HG03457 (cell line): ENCODE results near the gene NEDD4.
"Not testable (repeated sequence)": the region's sequence is repeated elsewhere in the genome, so short reads cannot be mapped to it uniquely, and the experiment has no call there.

ENCODE experiments used
- ATAC-seq: cut with Tn5 transposase; IDR thresholded peaks from one replicate; pipeline ENCODE4 v1.9.1; 2021; ENCODE audit warnings: moderate number of reproducible peaks; ENCODE audit not compliant: unreplicated experiment

NEDD4 gene

DNA sequence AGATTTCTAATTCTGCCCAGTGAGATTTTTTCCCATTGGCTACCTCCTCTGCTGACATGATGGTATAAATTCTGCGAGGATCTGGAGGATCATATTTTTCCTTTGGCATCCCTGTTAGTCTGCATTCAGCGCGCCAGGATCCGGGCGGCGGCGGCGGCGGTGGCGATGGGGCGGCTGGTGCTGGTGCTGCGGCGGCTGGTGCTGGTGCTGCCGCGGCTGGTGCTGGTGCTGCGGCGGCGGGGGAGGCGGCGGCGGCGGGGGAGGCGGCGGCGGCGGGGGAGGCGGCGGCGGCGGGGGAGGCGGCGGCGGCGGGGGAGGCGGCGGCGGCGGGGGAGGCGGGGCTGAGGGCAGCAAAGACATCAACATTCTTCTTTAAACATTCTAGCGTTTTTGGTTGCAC, 13.6 kb upstream of the NEDD4 start:
- ATAC-seq = not testable (repeated sequence)

DNA sequence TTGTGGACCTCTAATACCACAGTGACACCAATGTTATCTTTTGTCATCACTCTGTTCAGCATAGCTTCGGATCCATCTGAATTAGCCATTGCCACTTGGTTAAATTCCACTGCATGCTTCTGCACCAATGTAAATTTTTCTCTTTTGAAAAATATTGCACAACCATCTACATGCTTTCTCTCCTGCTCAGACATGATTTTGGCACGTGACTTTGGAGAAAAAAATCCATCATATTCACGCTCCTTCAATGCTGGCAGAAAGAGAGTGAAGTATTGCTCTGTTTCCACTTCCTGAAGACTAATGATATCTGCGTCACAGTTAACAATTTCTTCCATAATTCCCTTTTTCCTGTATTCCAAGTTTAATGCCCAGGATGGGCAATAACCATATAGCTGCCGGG, 13.0 kb upstream of the NEDD4 start:
- ATAC-seq = not testable (repeated sequence)

DNA sequence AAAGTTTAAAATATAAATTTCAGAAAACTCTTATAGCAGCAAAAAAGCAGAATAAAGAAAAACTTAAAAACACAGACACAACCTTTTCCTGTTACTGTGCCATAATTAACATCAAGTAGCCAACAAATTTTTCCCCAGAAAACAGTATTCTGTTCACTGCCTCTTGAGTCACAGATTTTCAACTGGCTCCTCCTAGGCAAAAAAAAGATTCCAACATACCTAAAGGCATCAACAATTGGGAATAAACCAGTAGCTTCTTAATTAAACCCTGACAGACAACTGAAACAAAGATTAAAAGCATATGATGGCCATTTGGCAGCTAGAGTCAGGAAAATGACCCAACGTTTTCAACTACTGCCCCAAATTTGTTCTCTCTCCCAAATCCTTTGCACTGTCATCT, 10.9 kb upstream of the NEDD4 start:
- ATAC-seq = not testable (repeated sequence)

DNA sequence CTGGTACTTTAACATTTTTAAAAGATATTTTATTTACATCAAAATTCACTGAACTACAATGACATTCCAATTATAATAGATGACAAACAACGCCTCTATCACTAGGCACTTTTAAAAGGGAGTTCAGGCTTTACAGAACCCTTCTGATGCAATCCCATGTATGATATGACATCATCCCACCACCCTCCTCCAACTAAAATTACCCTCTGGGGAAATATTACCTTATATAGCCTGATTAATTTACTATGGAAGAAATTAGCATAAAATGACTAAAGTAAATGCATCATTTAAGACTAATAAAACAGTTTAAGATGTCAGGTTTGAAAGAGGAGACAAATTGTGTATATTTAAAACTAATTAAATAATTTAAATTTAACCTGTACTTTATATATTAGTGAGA, 10.4 kb upstream of the NEDD4 start:
- not testable (repeated sequence) for ATAC-seq

DNA sequence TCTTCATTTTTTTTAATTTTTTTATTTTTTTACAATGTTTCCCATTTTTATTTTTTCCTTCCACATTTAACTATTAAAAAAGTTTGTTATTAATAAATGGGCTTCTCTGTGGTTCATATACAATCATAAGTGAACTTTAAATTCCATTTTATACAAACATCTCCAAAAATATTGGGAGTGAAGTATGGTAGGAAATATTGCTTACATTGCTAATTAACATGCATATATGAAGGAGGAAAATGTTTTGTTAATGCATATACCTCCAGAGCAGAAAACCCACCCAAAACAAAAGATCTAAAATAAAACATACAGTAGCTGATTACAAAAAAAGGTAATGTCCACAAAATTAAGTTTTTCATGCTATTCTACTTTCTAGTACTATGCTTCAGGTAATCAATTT, 9.9 kb upstream of the NEDD4 start:
- not testable (repeated sequence) for ATAC-seq

DNA sequence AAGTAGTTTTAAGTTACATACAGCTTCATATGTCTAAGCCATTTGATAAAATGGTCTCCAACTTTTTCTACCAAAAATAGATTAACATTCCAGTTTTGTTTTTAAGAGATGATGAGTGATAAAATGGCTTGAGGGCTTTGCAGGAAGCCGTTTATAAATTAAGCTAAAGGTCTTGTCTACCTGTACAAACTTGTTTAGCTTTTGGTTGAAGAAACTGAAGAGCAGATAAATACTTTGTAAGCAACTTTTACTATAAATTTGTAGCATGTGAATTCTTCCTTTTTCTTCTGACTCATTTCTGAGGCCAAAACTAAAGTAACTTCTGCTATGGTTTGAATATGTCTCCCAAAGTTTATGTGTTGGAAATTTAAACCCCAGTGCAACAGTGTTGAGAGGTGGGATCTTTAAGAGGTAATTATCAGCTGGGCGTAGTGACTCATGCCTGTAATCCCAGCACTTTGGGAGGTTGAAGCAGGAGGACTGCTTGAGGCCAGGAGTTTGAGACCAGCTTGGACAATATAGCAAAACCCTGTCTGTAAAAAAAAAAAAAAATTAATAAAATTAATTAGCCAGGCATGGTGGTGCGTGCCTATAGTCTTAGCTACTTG, 8.2 kb upstream of the NEDD4 start:
- ATAC-seq = no peak

DNA sequence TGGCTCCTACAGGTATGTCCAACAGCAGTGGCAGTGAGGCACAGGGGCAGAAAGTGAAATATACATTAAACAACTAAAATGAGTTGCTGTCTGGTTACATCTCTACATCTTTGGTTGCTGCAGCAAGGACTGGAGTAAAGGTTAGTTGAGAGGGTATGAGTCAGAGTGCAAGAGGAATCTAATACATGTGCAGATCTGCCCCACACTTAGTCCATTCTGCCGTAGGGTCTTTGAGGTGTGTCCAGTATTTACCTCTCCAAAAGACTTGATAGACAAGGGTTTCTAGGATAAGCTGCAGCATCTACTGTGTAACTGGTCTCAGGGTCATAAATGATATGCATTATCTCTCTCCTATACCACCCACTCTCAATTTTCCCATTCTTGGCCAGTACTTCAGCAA, 6.2 kb upstream of the NEDD4 start:
- ATAC-seq = no peak

DNA sequence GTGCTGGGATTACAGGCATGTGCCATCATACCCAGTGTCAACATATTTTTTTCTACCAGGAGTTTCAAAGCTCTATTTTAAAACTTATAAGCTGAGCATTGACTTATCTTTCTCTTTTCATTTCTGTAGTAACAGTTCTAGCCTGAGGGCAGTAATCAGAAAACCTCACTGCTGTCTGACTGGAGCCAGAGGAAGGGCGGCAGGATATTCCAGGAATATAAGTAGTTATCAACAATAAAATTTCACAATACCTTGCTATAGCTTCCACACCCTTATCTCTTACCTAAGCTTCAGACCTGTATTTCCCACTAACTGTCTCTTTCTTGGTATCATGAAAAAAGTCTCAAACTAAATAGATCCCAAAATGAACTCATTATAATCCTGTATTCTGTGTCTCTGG, 5.1 kb upstream of the NEDD4 start:
- ATAC-seq = no peak

DNA sequence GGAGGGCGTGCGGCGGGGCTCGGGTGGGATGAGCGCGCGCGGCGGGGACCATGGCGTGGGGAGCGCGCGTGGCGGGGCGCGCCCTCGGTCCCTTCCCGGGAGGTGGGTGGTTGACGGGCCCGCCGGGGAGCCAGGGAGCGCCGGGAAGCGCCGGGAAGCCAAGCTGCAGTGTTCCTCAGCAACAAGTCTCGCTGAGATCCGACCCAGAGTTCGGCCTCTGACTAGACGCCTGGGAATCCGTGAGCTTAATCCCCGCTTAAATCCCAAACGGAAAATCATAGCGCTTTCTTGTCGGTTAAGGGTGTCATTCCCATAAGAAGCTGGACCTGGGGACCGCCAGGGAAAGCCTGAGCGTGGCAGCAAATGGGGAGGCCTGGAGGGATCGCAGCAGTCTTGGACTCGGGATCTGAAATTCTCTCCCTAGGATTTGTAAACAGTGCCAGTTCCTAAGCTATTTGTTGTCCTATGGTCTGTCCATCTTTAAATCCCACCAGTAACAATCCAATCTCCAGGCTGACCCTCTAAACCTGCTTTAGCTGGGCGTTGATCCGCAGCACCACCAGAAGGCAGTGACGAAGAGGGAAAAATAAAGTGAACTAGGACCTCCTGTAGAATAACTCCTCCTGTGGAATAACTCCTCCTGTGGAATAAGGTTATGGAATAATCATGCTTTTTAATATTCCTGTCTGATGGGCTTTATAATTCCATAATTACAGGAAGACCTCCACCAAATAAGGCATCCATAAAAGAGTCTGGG, 570 bp upstream of the NEDD4 start:
- ATAC-seq = no peak

DNA sequence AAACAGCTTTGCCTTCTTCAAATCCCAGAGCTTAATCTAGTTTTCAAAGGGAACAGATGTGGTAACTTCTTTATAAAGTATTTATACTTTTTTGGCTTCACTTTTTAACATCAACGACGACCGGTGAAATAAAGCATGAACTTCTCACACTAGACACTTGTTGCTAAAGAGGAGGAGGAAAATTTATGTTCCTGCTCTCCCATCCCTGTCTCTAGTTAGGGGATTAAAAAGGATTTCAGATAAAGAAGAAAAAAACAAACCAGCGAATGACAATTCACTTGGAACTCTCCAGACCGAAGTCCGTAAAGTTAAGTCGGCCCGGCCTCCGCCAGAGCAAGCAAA, 672 bp downstream of the NEDD4 start:
- ATAC-seq = no peak

DNA sequence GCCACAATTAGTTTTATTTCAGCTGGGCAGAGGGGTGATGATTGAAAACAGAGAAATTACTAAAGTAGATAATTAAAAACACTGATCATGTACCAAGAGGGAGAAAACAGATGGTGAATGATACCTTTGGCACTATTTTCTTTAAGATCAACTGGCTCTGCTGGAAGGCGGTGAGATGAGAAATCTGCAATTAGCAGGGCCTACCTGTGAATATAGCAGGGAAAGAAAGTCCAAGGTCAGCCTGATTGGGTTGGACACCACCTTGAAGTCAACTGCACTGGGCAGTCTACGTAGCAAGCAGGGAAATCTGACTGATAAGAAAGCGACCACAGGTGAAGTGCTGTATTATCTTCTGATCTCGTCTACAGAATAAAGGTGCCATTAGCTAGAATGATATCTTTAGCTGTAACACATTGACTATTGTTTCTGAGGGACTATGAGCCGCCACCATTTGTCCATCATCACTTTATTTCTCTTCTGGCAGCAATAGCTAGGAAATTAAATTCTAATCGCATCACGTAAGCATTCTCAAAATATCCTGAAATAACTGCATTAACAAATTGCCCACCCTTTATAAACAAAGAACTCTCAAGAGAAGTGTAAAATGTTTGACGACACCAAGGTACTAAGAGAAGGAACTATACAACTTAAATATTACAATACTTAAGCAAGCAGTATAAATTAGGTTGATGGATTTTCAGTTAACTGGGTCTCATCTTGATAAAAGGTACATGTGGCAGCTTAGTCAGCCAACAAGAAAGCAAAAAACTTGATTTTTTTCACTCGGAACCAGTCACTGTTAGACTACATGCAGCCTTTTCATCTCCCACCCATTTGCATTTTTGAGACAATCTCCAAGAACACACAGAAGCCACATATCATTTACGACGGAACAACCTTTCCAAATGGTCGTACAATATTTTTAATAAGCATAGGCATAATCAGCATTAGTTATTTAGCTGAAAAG, 1.3 kb downstream of the NEDD4 start:
- ATAC-seq = no peak

DNA sequence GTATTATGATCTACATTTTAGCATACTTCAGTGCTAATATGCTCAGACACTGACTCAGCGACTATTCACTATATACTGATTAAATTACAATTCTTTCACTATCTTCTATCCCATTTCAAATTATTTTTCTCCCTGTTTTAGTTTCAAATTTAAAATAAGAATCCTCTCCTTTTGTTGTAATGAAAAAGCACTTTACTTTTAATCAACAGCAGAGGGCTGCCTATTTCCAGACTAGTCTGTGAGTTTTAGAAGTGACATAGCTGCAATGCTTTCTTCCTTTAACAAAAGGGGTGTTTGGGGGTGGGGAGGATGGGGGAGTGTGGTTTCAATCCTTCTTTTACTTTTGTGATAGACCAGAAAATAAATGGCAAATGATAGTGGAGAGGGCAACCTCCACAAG, 2.4 kb downstream of the NEDD4 start:
- ATAC-seq = no peak

DNA sequence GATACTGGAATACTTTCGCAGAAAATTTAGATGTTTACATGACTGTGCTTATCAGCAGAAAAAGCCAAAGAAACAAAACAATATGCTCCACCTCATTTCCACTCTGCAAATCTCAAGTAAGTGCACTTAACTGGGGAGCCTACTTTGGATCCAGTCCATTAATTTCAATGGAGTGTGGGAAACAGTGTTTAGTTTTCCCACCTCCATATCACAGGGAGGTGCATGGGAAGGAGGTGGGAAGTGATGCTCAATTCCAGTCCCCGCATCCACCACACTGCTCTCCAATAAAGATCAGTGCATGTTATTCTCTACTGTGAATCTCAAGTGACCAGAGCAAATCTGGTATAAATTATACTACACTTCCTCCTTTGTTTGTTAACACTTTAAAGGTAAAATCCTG, 2.9 kb downstream of the NEDD4 start:
- ATAC-seq = no peak

DNA sequence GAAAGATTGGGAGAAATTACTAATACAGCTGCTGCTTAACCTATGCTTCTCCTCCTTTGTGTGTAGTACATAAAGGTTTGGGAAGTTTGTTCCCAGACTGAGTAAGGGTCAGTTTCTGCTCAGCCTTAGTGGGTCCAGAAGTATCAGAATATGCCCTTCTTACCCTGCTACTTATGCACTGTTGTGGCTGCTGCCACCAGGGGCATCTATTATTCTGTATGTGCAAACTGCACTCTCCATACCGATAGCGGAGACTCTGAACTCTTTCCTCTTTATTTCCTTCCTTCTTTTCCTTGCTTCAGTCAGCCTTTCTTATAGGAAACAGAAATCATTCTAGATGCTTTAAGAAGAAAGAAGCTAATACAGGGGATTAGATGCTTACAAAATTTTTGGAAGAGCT, 4.0 kb downstream of the NEDD4 start:
- no peak for ATAC-seq

DNA sequence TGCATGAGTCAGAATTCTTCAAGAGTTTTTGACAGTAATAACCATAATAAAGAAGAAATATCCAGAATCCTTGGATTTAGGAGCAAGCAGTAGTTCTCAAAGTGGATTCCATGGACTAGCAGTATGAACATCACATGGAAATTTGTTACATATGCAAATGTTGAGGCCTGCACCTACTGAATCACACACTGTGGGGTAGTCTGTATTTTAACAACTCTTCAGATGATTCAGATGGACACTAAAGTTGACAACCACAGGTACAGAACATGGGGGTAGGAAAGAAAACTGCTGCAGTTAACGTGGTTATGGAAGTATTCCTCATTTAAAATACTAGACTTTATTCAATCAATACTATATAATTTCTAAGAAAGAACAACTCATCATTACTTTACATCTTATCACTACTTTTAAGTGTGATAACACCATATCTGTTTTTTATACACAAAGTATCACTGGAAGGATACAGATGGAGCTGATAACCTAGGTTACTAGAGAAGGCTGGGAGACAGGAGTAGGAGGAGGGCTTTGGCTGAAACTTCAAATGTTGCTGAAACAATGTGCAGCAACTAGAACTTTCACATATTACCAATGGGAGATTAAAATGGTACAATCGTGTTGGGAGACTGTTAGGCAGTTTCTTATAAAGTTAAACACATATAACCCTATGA, 11.7 kb downstream of the NEDD4 start:
- no peak for ATAC-seq

DNA sequence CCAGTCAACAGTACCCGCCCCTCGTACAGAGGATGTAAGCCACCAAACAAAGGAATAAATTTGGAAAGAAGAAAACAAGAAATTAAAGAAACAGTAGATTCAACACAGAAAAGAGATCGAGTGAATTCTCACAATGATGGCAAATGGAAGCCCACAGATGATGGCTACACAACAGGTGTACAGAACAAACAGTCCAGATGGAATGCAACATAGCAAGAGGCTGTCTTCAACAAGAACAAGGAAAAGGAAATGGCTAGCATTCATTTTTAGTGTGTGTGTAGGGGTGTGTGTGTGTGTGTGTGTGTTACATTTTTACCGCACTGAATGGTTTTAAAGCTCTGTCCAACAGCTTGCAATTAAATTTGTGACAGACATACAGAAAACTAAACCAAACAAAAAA, 12.9 kb downstream of the NEDD4 start:
- no peak for ATAC-seq

DNA sequence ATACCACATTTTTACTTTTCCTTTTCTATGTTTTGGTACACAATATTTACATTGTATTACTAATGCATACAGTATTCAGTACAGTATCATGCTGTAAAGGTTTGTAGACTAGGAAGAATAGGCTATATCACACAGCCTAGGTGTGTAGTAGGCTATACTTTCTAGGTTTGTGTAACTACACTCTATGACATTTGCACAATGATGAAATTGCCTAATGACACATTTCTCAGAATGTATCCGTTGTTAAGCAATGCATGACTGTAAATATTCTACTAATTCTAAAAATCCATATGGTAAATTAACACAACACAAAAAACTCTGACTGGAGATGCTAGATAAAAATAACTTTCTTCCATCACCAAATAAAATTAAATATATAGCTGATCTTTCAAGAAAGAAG, 16.2 kb downstream of the NEDD4 start:
- no peak for ATAC-seq

DNA sequence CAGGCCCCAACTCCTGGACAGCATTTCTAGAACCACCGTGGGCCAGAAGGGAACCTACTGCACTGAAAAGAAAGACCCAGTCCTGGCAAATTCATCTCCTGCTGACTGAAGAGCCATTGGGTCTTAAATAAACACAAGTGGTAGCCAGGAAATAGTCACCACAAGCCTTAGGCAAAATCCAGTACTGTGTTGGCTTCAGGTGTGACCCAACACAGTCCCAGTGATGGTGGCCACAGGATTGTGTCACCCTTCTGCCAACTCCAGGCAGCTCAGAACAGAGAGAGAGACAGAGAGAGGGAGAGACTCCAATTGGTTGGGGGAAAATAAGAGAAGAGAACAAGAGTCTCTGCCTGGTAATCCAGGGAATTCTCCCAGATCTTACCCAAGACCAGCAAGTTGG, 23.1 kb downstream of the NEDD4 start:
- ATAC-seq = no peak

DNA sequence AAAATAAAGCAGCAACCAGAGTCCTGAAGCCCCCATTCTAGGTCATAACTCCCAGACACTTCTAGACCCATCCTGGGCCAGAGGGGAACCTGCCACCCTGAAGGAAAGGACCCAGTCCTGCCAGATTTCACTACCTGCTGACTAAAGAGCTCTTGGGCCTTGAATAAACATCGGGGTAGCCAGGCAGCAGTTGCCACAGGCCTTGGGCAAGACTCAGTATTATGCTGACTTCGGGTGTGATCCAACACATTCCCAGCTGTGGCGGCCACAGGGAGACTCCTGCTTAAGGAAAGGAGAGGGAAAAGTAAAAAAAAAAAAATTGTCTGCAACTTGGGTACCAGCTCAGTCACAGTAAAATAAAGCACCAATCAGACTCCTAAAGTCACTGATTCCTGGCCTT, 23.8 kb downstream of the NEDD4 start:
- ATAC-seq = no peak

DNA sequence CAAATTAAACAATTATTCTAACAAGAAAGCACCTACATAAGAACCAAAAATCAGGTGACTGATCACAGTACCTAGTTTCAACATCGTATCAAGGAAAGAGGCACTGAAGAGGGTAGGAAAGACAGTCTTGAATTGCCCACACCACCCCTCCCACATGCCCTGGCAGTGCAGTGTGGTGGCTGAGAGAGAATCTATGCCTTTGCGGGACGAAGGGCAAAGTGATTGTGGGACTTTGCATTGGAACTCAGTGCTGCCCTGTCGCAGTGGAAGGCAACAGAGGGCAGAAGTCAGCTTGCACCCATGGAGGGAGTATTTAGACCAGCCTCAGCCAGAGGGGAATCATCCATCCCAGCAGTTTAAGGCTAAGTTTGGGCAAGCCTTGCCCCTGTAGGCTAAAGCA, 24.5 kb downstream of the NEDD4 start:
- no peak for ATAC-seq

DNA sequence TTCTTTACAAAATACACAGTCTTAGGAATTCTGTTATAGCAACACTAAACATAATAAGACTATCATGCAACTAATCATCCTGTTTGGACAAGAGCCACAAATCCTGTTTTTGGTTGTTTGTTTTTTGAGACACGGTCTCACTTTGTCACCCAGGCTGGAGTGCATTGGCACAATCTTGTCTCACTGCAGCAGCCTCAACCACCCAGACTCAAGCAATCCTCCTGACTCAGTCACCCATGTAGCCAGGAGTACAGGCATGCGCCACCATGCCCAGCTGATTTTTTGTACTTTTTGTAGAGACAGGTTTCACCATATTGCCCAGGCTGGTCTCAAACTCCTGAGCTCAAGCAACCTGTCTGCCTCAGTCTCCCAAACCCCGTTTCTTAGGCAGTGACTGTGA, 28.3 kb downstream of the NEDD4 start:
- ATAC-seq = no peak
